H1 (cell line): ENCODE data around the gene AGBL1.

Experiments used
- CREB1 ChIP-seq: IDR thresholded peaks from 2 replicates; pipeline ENCODE4 v1.6.1; 2012; ENCODE audit warnings: inconsistent platforms
- ZNF274 ChIP-seq: IDR thresholded peaks from 2 replicates; pipeline ENCODE4 v1.7.0; 2012; ENCODE audit warnings: low read length, borderline replicate concordance; ENCODE audit errors: extremely low read depth
- TF ChIP-seq, protein P1 (sequence below): IDR thresholded peaks from 2 replicates; pipeline ENCODE4 v1.6.1; 2012; ENCODE audit warnings: inconsistent platforms
- TF ChIP-seq, protein P2 (sequence below), 3 experiments: IDR thresholded peaks; 1 replicate in 2 of 3; 2 replicates in 1 of 3; pipeline versions ENCODE4 v1.5.1 to v1.6.1; 2011; ENCODE audit warnings: low read length in 3 of 3, mild to moderate bottlenecking in 3 of 3, inconsistent platforms in 2 of 3, low read depth in 1 of 3, moderate library complexity in 1 of 3; ENCODE audit not compliant: insufficient read depth in 1 of 3; ENCODE audit errors: control extremely low read depth in 1 of 3

- no peak for TF ChIP-seq CREB1
- TF ChIP-seq ZNF274, result no peak
- TF ChIP-seq, protein P1, sequence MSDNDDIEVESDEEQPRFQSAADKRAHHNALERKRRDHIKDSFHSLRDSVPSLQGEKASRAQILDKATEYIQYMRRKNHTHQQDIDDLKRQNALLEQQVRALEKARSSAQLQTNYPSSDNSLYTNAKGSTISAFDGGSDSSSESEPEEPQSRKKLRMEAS, result no peak
- TF ChIP-seq, protein P2, sequence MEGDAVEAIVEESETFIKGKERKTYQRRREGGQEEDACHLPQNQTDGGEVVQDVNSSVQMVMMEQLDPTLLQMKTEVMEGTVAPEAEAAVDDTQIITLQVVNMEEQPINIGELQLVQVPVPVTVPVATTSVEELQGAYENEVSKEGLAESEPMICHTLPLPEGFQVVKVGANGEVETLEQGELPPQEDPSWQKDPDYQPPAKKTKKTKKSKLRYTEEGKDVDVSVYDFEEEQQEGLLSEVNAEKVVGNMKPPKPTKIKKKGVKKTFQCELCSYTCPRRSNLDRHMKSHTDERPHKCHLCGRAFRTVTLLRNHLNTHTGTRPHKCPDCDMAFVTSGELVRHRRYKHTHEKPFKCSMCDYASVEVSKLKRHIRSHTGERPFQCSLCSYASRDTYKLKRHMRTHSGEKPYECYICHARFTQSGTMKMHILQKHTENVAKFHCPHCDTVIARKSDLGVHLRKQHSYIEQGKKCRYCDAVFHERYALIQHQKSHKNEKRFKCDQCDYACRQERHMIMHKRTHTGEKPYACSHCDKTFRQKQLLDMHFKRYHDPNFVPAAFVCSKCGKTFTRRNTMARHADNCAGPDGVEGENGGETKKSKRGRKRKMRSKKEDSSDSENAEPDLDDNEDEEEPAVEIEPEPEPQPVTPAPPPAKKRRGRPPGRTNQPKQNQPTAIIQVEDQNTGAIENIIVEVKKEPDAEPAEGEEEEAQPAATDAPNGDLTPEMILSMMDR (IDR thresholded peaks at IDR 0.05; ENCODE audit: control extremely low read depth in 1 of 3, insufficient read depth in 1 of 3, low read depth in 1 of 3, low read length in 3 of 3), result no peak
Measured at GRCh38 chr15:86865920-86866319, 786.2 kb downstream of the AGBL1 start.
